DMS79 (cell line): ENCODE measurements around the gene AMH.
A peak's percentile ranks its signal among the peaks of the same experiment; 100 is the strongest.

Experiments used
- DNase-seq: peaks from one replicate; lab custom pipeline; 2025; lab: John Stamatoyannopoulos, UW

The AMH gene

GRCh38 chr19:2249880-2250765, 1.0 kb downstream of the AMH start:
- DNase-seq: no peak

- no peak for DNase-seq
Observed at GRCh38 chr19:2250766-2251105, 1.6 kb downstream of the AMH start.

- DNase-seq: no peak
Observed at GRCh38 chr19:2251106-2252054, 2.3 kb downstream of the AMH start.

GRCh38 chr19:2252055-2252796, 3.1 kb downstream of the AMH start:
- DNase-seq: no peak

- DNase-seq: no peak
Observed at GRCh38 chr19:2252797-2253105, 3.6 kb downstream of the AMH start.

- no peak for DNase-seq
Observed at GRCh38 chr19:2253106-2254063, 4.3 kb downstream of the AMH start.

- no peak for DNase-seq
Observed at GRCh38 chr19:2254064-2254872, 5.1 kb downstream of the AMH start.

GRCh38 chr19:2255112-2255845, 6.2 kb downstream of the AMH start:
- peak; percentile 33 for DNase-seq

- no peak for DNase-seq
Observed at GRCh38 chr19:2255982-2256685, 7.0 kb downstream of the AMH start, which contains the start of gene JSRP1. JSRP1 (minus strand) TSS chr19:2256417; CDS start chr19:2255314, 1,103 bp downstream.

GRCh38 chr19:2259336-2259735, 10.2 kb downstream of the AMH start:
- no peak for DNase-seq

GRCh38 chr19:2260341-2260805, 11.2 kb downstream of the AMH start:
- DNase-seq: no peak

- no peak for DNase-seq
Observed at GRCh38 chr19:2261438-2262172, 12.5 kb downstream of the AMH start.

GRCh38 chr19:2266183-2266993, 17.3 kb downstream of the AMH start:
- DNase-seq: peak; percentile 65

- no peak for DNase-seq
Observed at GRCh38 chr19:2268480-2268830, 19.3 kb downstream of the AMH start.

GRCh38 chr19:2268861-2269243, 19.7 kb downstream of the AMH start:
- no peak for DNase-seq

GRCh38 chr19:2269244-2270156, 20.4 kb downstream of the AMH start:
- DNase-seq: peak; percentile 87

GRCh38 chr19:2270157-2270422, 21.0 kb downstream of the AMH start:
- no peak for DNase-seq
